Gastrocnemius medialis (tissue), 4 donors: ENCODE data around the gene RCL1.

Experiments
- POLR2A ChIP-seq, 2 donors: fragments of 450-650 bp; IDR thresholded peaks; one replicate each; pipeline ENCODE4 v1.6.1; 2017; ENCODE audit warnings: antibody characterized with exemption in 2 of 2, mild to moderate bottlenecking in 2 of 2, moderate library complexity in 2 of 2
- TF ChIP-seq, protein P1 (sequence below), 5 experiments: fragments of 450-650 bp in 3 of 5; fragments of 200-600 bp in 2 of 5; sonication (generic) in 2 of 5; IDR thresholded peaks in 4 of 5; conservative IDR thresholded peaks in 1 of 5; 1 replicate in 4 of 5; 2 replicates in 1 of 5; pipeline ENCODE4 v1.5.1; 2016 to 2019; ENCODE audit warnings: antibody characterized with exemption in 5 of 5, mild to moderate bottlenecking in 3 of 5, moderate library complexity in 3 of 5

- TF ChIP-seq POLR2A (IDR thresholded peaks at IDR 0.05) = no peak
- TF ChIP-seq, protein P1, sequence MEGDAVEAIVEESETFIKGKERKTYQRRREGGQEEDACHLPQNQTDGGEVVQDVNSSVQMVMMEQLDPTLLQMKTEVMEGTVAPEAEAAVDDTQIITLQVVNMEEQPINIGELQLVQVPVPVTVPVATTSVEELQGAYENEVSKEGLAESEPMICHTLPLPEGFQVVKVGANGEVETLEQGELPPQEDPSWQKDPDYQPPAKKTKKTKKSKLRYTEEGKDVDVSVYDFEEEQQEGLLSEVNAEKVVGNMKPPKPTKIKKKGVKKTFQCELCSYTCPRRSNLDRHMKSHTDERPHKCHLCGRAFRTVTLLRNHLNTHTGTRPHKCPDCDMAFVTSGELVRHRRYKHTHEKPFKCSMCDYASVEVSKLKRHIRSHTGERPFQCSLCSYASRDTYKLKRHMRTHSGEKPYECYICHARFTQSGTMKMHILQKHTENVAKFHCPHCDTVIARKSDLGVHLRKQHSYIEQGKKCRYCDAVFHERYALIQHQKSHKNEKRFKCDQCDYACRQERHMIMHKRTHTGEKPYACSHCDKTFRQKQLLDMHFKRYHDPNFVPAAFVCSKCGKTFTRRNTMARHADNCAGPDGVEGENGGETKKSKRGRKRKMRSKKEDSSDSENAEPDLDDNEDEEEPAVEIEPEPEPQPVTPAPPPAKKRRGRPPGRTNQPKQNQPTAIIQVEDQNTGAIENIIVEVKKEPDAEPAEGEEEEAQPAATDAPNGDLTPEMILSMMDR (IDR thresholded peaks at IDR 0.05 in 4 of 5, conservative IDR thresholded peaks at IDR 0.05 in 1 of 5) = no peak
Measured at GRCh38 chr9:4812858-4813257, 20.1 kb downstream of the RCL1 start.
